GM23248 (cell line): ENCODE results near the gene ZNF277. TPM values are rescaled to one million over a fixed set of nuclear protein-coding genes. Genes with fewer than 3 reads are reported as not detected.
A peak's percentile ranks its signal among the peaks of the same experiment; 100 is the strongest.

Experiments
- DNase-seq: peaks from one replicate; pipeline ENCODE4 v3.0.0-alpha.2; 2015
- H2AFZ ChIP-seq: fragments of 200-600 bp; sonication (generic); 2 replicates; pipeline ENCODE4 v1.6.1; 2016; ENCODE audit warnings: antibody characterized with exemption
- H3F3A ChIP-seq: fragments of 200-600 bp; sonication (generic); 2 replicates; pipeline ENCODE4 v1.6.1; 2016; ENCODE audit warnings: mild to moderate bottlenecking, antibody characterized with exemption, mixed run types; ENCODE audit not compliant: insufficient read depth
- H3K27ac ChIP-seq: fragments of 200-600 bp; sonication (generic); 2 replicates; pipeline ENCODE4 v1.5.1; 2016; ENCODE audit warnings: mild to moderate bottlenecking
- H3K27me3 ChIP-seq: fragments of 200-600 bp; sonication (generic); replicated peaks from 2 replicates; pipeline ENCODE4 v1.6.1; 2016; ENCODE audit warnings: mild to moderate bottlenecking; ENCODE audit not compliant: insufficient read depth
- H3K36me3 ChIP-seq: fragments of 200-600 bp; sonication (generic); 2 replicates; pipeline ENCODE4 v1.6.1; 2016; ENCODE audit warnings: low read depth, mild to moderate bottlenecking
- H3K4me1 ChIP-seq: fragments of 200-600 bp; sonication (generic); 2 replicates; pipeline ENCODE4 v1.6.1; 2016; ENCODE audit warnings: mild to moderate bottlenecking; ENCODE audit not compliant: insufficient read depth
- H3K4me2 ChIP-seq: fragments of 200-600 bp; sonication (generic); one replicate; pipeline ENCODE4 v1.6.1; 2016; ENCODE audit warnings: mild to moderate bottlenecking; ENCODE audit not compliant: unreplicated experiment
- H3K4me3 ChIP-seq: fragments of 200-600 bp; sonication (generic); 2 replicates; pipeline ENCODE4 v1.5.1; 2016; ENCODE audit warnings: mild to moderate bottlenecking
- H3K79me2 ChIP-seq: fragments of 200-600 bp; sonication (generic); 2 replicates; pipeline ENCODE4 v1.6.1; 2016; ENCODE audit warnings: mild to moderate bottlenecking; ENCODE audit not compliant: insufficient read depth
- H3K9ac ChIP-seq: fragments of 200-600 bp; sonication (generic); 2 replicates; pipeline ENCODE4 v1.6.1; 2016; ENCODE audit warnings: mild to moderate bottlenecking
- H3K9me2 ChIP-seq: fragments of 200-600 bp; sonication (generic); 2 replicates; pipeline ENCODE4 v1.6.1; 2016; ENCODE audit warnings: mixed run types, mild to moderate bottlenecking, moderate library complexity; ENCODE audit not compliant: insufficient read depth
- H3K9me3 ChIP-seq: fragments of 200-600 bp; sonication (generic); one replicate; pipeline ENCODE4 v1.6.1; 2017; ENCODE audit warnings: low read depth
- H4K20me1 ChIP-seq: fragments of 200-600 bp; sonication (generic); 2 replicates; pipeline ENCODE4 v1.6.0; 2016; ENCODE audit not compliant: insufficient read depth
- EZH2 ChIP-seq: fragments of 200-600 bp; sonication (generic); IDR thresholded peaks from 2 replicates; pipeline ENCODE4 v1.6.1; 2018; ENCODE audit warnings: antibody characterized with exemption, mild to moderate bottlenecking; ENCODE audit not compliant: insufficient read depth, poor library complexity, severe bottlenecking
- EZH2phosphoT487 ChIP-seq: fragments of 200-600 bp; sonication (generic); IDR thresholded peaks from 2 replicates; pipeline ENCODE4 v1.6.1; 2018; ENCODE audit warnings: antibody characterized with exemption, moderate library complexity, mild to moderate bottlenecking, low read depth; ENCODE audit not compliant: insufficient read depth
- WGBS, 2 experiments: methylation state at CpG; one replicate each; pipeline ENCODE4 v1.1.6; 2015 to 2017; ENCODE audit warnings: low lambda C conversion rate in 2 of 2, low coverage in 1 of 2; ENCODE audit errors: missing lambda C conversion rate in 2 of 2; 5-methylcytosine and 5-hydroxymethylcytosine counted together
- in situ Hi-C: fragments of 300-500 bp; cut with MboI; formaldehyde crosslinking; loops from 2 replicates; pipeline ENCODE4 v1.15.0; 2020
- polyA plus RNA-seq: library from polyadenylated mRNA; unstranded; fragments of >200 nt; fragmentation: Nextera tagmentation; extraction: Ambion mirVana; gene quantifications from 2 replicates; pipeline ENCODE4 v1.2.1, GENCODE V29; 2016
- total RNA-seq: library from RNA; depleted of rRNA; stranded (reverse); fragments of >200 nt; shearing (Covaris generic); gene quantifications from 2 replicates; pipeline ENCODE4 v1.2.3, GENCODE V29; 2014

ZNF277 gene
- total and polyA plus RNA-seq, 2 experiments from 2014 or later: 10.0 to 25.1 TPM

- H3K9me2 ChIP-seq: no peaks in the 10 kb centered on the region
- H3K4me1 ChIP-seq: peaks cover 17% of the 10 kb centered on the region
- no peak overlapping the region for H3K4me3 ChIP-seq
- in situ Hi-C loops: no loop called here
- H4K20me1 ChIP-seq: no peaks in the 10 kb centered on the region
- H3F3A ChIP-seq: peaks cover 9% of the 10 kb centered on the region; the same call in 1 of the 2 replicates
- no peaks in the 10 kb centered on the region for H3K36me3 ChIP-seq
- H3K79me2 ChIP-seq: no peaks in the 10 kb centered on the region; the same call in 1 of the 2 replicates
- no peak for DNase-seq
- H3K27me3 ChIP-seq: no peaks in the 10 kb centered on the region
- 92 to 98% methylated on average over 3 of the region's 3 CpGs for WGBS, 2 experiments
- no peak overlapping the region for H3K27ac ChIP-seq
- H2AFZ ChIP-seq: no peak overlapping the region
- TF ChIP-seq EZH2: no peak
- TF ChIP-seq EZH2phosphoT487: no peak
- H3K9me3 ChIP-seq: no peaks in the 10 kb centered on the region
- H3K4me2 ChIP-seq: no peak overlapping the region
- no peak overlapping the region for H3K9ac ChIP-seq
Observed at GRCh38 chr7:112288301-112288700, 81.8 kb downstream of the ZNF277 start.

DNA sequence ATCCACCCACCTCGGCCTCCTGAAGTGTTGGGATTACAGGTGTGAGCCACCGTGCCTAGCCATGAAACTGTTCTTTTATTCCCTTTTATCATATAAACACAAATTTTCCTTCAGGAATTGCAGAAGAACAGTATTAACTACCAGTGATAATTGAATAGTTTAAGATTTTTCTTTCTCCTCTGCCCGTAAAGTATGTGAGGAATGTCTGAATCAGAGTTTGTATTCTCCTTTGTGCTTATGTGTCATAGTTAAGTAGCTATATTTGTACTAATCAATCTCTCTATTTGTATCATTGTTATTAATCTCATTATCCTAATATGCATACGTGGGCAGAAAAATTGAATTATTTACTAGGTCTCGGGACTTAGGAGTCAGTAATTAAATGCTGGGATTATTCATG is 83.6 kb downstream of the ZNF277 start:
- Histone ChIP-seq H3K4me2 (peak overlapping the region; percentile 19), H3K79me2 (no peaks in the 10 kb centered on the region), H2AFZ (no peak overlapping the region), H3K36me3 (no peaks in the 10 kb centered on the region), H3K4me1 (peaks cover 17% of the 10 kb centered on the region), H3K27ac (no peak overlapping the region), H3K9me2 (no peaks in the 10 kb centered on the region), H3K9ac (no peak overlapping the region), H3K9me3 (no peaks in the 10 kb centered on the region), H4K20me1 (no peaks in the 10 kb centered on the region), H3F3A (peaks cover 9% of the 10 kb centered on the region; the same call in 1 of the 2 replicates), H3K4me3 (no peak overlapping the region; the same call in 1 of the 2 replicates), H3K27me3 (no peaks in the 10 kb centered on the region)
- TF ChIP-seq EZH2: no peak
- no peak for TF ChIP-seq EZH2phosphoT487
- 61% methylated on average over 5 of the region's 5 CpGs for WGBS, 2 experiments
- in situ Hi-C loops: no loop called here
- DNase-seq: peak; percentile 60

- no peak for TF ChIP-seq EZH2
- no peak for TF ChIP-seq EZH2phosphoT487
- Histone ChIP-seq H3K9me3 (no peaks in the 10 kb centered on the region), H3K4me3 (no peak overlapping the region), H3K4me1 (peaks cover 17% of the 10 kb centered on the region), H3K27me3 (no peaks in the 10 kb centered on the region), H3K9me2 (no peaks in the 10 kb centered on the region), H3K4me2 (no peak overlapping the region), H3F3A (peaks cover 9% of the 10 kb centered on the region; the same call in 1 of the 2 replicates), H4K20me1 (no peaks in the 10 kb centered on the region), H3K9ac (no peak overlapping the region), H3K27ac (no peak overlapping the region), H2AFZ (no peak overlapping the region), H3K36me3 (no peaks in the 10 kb centered on the region), H3K79me2 (no peaks in the 10 kb centered on the region)
- WGBS, 2 experiments: 94 to 100% methylated on average over 1 of the region's 1 CpG
- in situ Hi-C loops: no loop called here
- DNase-seq: no peak
Observed at GRCh38 chr7:112292162-112292561, 85.7 kb downstream of the ZNF277 start.

- Histone ChIP-seq H4K20me1 (no peaks in the 10 kb centered on the region), H3K27me3 (no peaks in the 10 kb centered on the region), H3K4me2 (no peak overlapping the region), H3K79me2 (no peaks in the 10 kb centered on the region), H3K9ac (no peak overlapping the region), H3K9me2 (no peaks in the 10 kb centered on the region), H2AFZ (no peak overlapping the region), H3K9me3 (no peaks in the 10 kb centered on the region), H3K4me3 (no peak overlapping the region), H3K36me3 (no peaks in the 10 kb centered on the region), H3K4me1 (peaks cover 17% of the 10 kb centered on the region), H3F3A (peaks cover 9% of the 10 kb centered on the region; the same call in 1 of the 2 replicates), H3K27ac (no peak overlapping the region)
- no peak for DNase-seq
- in situ Hi-C loops: no loop called here
- TF ChIP-seq EZH2phosphoT487 (no peak), EZH2 (no peak)
- 94 to 99% methylated on average over 4 of the region's 4 CpGs for WGBS, 2 experiments
Observed at GRCh38 chr7:112293416-112293815, 86.9 kb downstream of the ZNF277 start.

GRCh38 chr7:112296432-112296831 is 89.9 kb downstream of the ZNF277 start:
- in situ Hi-C loops: no loop called here
- H3K4me3 ChIP-seq: no peak overlapping the region
- no peak overlapping the region for H3K27ac ChIP-seq
- H3K9ac ChIP-seq: no peak overlapping the region
- H3K79me2 ChIP-seq: no peaks in the 10 kb centered on the region
- H3K4me2 ChIP-seq: no peak overlapping the region
- H3K36me3 ChIP-seq: no peaks in the 10 kb centered on the region
- no peak overlapping the region for H2AFZ ChIP-seq
- TF ChIP-seq EZH2: no peak
- TF ChIP-seq EZH2phosphoT487: no peak
- no peaks in the 10 kb centered on the region for H3F3A ChIP-seq
- DNase-seq: peak; percentile 24
- no peaks in the 10 kb centered on the region for H3K9me2 ChIP-seq
- no peaks in the 10 kb centered on the region for H3K27me3 ChIP-seq
- H3K9me3 ChIP-seq: no peaks in the 10 kb centered on the region
- 41 to 63% methylated on average over 1 of the region's 1 CpG for WGBS, 2 experiments
- H3K4me1 ChIP-seq: no peaks in the 10 kb centered on the region
- H4K20me1 ChIP-seq: no peaks in the 10 kb centered on the region
